GM21526 (cell line): ENCODE measurements around the gene HEG1.

Experiments used
- ATAC-seq: cut with Tn5 transposase; IDR thresholded peaks from one replicate; pipeline ENCODE4 v1.9.1; 2021; ENCODE audit warnings: moderate library complexity; ENCODE audit not compliant: unreplicated experiment, low FRiP score

HEG1 gene

GRCh38 chr3:125051715-125052581 is 3.8 kb downstream of the HEG1 start:
- no peak for ATAC-seq

DNA sequence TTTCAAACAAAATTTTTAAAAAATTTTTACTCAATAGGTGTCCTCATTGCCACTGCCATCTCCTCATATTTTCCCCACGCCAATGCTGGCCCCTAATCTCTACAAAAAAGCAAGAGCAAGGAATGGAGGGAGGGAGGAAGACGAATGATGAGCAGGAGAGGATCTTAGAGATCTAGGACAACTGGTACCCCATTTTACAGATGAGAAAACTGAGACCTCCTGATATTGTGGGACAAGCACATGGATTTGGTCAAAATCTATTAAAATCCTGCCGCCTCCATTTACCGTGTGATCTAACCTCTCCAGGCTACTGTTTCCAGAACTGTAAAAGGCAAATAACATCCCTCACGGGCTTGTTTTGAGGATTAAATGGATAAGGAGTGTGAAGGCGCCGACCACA is 4.6 kb downstream of the HEG1 start:
- no peak for ATAC-seq

- ATAC-seq, result no peak
Observed at GRCh38 chr3:125050488-125051090, 5.2 kb downstream of the HEG1 start.

DNA sequence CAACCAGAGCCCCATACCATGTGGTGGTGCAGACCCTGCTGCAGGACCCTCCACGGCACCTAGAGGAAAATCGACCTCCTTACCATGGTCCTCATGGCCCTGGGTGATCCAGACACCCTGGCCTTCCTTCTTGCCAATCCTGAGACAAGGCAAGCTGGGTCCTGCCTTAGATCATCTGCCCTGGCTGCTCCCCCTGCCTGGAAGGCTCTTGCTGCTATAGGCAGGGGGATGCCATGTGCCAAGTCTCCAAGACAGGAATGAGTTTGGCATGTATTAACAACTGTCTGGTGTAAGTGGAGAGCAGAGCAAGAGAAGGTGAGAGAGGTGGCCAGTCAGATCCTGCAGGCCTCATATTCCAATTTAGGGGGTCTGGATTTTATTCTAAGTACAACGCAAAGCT is 7.5 kb downstream of the HEG1 start:
- no peak for ATAC-seq

DNA sequence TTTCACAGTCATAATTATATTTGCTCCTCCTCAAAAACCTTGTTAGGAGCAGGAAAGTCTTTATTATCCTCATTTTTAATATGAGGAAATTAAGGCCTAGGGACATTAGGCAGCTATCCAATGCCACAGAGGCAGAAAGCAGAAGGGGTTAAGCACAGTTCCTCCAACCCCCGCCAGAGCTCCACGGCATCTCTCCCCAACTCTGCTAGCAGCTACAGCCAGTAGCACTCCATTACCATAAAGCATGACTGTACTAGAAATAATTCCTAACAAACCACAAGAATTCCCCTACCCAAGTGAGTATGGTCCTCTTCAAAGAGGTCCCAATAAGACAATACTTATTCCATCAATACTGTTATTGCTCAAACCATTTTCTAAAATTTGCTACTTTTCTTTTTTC is 9.8 kb downstream of the HEG1 start:
- ATAC-seq, result no peak

DNA sequence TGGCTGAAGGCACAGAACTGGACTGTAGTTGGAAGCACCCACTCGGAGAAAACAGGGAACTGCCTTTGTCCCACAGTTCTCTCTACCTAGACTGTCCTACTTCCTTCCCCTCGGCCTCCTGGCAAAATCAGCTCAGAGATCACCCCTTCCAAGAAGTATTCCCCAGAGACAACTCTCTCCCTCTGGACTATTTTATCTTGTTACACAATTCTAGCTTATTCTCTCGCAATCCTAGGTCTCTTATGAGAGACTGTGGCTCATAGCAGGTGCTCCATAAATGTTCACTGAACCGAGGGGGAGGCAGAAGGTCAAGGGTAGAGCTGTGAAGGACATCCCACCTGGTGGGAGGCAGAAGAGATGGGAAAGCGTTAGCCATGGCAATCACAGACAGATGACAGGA is 10.6 kb downstream of the HEG1 start:
- no peak for ATAC-seq

- no peak for ATAC-seq
Observed at GRCh38 chr3:125043599-125044151, 12.1 kb downstream of the HEG1 start.

- no peak for ATAC-seq
Observed at GRCh38 chr3:125042725-125043406, 12.9 kb downstream of the HEG1 start.

GRCh38 chr3:125039131-125040100 is 16.4 kb downstream of the HEG1 start:
- ATAC-seq, result no peak

- no peak for ATAC-seq
Observed at GRCh38 chr3:125037498-125038150, 18.2 kb downstream of the HEG1 start.

- no peak for ATAC-seq
Observed at GRCh38 chr3:125035217-125035616, 20.6 kb downstream of the HEG1 start.

DNA sequence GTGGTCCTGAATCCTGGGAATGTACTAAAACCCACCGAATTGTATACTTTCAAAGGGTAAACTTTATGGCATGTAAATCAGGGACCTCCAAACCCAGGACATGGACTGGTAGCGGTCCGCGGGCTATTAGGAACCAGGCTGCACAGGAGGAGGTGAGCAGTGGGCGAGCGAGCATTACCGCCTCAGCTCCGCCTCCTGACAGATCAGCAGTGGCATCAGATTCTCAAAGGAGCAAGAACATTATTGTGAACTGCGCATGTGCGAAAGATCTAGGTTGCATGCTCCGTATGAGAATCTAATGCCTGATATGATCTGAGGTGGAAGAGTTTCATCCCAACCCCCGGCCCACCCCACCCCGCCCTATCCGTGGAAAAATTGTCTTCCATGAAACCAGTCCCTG is 22.2 kb downstream of the HEG1 start:
- no peak for ATAC-seq

- ATAC-seq, result no peak
Observed at GRCh38 chr3:125033135-125033534, 22.7 kb downstream of the HEG1 start.

DNA sequence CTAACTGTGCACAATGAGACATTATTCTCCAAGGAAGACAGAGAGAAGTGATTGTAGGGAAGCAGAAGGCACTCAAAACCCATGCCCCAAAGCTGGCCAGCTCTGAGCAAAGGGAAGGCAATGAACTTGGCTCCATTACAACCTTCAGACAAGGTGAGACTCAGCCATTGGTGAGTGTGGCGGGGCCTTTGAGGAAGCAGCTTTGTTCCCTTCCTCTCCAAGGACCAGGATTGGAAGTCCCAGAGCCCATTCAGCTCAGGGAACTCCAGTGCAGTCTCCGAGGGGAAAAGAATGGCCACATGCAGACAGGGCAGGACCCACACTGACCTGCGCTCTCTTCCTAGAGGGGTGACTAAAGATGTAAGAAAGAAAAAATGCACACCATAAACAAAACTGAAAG is 23.1 kb downstream of the HEG1 start:
- ATAC-seq, result no peak

GRCh38 chr3:125032100-125032643 is 23.6 kb downstream of the HEG1 start:
- no peak for ATAC-seq

DNA sequence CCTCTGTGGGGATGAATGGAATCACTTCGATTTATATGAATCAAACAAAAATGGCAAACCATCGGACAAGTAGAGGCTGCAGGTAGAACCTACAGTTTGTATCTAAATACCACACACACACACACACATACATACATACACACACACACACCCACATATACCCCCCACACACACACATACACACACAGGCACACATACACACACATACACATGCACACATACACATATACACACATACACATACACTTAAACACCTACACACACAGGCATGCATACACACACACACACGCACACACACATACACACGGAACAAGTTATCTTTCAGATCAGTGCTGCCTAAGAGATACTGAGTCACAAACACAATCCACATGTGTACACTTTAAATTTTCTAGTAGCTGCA is 24.3 kb downstream of the HEG1 start:
- no peak for ATAC-seq

DNA sequence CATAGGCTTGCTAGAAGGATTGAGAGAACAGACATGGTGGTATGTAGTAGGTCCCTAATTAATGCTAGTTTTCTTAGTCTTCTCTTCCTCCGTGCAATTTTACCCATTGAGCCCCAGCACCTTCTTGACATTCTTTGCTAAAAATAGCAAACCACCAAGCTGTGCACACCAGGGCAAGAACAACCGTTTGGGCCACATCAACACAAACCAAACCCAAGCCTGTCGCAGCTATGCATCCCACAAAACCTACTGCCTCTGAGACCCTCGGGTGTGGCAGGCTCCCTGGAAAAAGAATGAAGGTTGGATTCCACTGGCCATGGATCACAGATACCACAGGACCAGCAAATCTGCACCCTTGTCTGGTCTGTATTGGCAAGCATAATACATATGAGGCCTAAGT is 27.1 kb downstream of the HEG1 start:
- no peak for ATAC-seq

DNA sequence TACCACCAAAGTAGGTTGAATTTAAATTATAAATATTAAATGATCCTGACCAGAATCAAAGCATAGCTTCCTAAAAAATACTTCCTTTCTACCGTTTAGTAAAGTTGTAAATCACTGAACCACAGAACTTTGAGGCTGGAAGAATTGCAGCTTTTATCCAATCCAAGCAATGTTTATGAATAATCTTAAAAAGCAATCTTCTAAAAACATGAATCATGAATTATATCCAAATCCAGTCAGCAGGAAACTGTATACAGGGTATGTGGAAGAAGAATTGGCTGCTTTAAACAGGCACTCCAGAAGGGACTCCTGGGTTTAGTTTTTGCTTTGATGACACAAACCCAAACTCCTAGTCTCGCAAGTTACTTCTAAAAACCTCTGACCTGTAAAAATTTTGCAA is 30.2 kb downstream of the HEG1 start:
- ATAC-seq, result no peak

GRCh38 chr3:125024817-125025216 is 31.0 kb downstream of the HEG1 start:
- no peak for ATAC-seq
